Upper lobe of left lung (tissue), 4 donors: ENCODE data around the gene GNPTAB.

ENCODE experiments used
- EP300 ChIP-seq, 4 donors: sonication (generic); formaldehyde crosslinking; IDR thresholded peaks; one replicate each; pipeline ENCODE4 v1.5.1; 2017; ENCODE audit warnings: antibody characterized with exemption in 4 of 4, control low read depth in 2 of 4
- POLR2A ChIP-seq, 4 donors: fragments of 450-650 bp; IDR thresholded peaks; one replicate each; pipeline ENCODE4 v1.5.1; 2016 to 2017; ENCODE audit warnings: antibody characterized with exemption in 4 of 4, mild to moderate bottlenecking in 2 of 4
- POLR2AphosphoS5 ChIP-seq, 2 donors: sonication (generic); formaldehyde crosslinking; IDR thresholded peaks; one replicate each; pipeline ENCODE4 v1.5.1; 2017; ENCODE audit warnings: antibody characterized with exemption in 2 of 2
- TF ChIP-seq, protein P1 (sequence below), 6 experiments: fragments of 450-650 bp in 4 of 6; fragments of 200-600 bp in 2 of 6; sonication (generic) in 2 of 6; IDR thresholded peaks; one replicate each; pipeline ENCODE4 v1.5.1; 2016 to 2019; ENCODE audit warnings: antibody characterized with exemption in 6 of 6

DNA sequence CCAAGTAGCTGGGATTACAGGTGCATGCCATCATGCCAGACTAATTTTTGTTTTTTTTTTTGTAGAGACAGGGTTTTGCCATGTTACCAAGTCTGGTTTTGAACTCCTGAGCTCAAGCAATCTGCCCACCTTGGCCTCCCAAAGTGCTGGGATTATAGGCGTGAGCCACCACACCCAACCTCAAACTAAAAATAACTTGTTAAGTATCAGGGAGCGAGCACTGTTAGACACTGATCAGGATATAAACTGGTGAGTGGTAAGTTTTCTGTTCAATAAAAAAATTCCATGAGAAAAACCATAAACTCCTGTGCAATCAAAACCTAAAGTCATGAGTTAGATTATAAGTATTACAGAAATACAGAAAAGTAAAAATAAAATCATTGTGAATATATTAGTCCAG, 46.9 kb downstream of the GNPTAB start:
- TF ChIP-seq, protein P1, sequence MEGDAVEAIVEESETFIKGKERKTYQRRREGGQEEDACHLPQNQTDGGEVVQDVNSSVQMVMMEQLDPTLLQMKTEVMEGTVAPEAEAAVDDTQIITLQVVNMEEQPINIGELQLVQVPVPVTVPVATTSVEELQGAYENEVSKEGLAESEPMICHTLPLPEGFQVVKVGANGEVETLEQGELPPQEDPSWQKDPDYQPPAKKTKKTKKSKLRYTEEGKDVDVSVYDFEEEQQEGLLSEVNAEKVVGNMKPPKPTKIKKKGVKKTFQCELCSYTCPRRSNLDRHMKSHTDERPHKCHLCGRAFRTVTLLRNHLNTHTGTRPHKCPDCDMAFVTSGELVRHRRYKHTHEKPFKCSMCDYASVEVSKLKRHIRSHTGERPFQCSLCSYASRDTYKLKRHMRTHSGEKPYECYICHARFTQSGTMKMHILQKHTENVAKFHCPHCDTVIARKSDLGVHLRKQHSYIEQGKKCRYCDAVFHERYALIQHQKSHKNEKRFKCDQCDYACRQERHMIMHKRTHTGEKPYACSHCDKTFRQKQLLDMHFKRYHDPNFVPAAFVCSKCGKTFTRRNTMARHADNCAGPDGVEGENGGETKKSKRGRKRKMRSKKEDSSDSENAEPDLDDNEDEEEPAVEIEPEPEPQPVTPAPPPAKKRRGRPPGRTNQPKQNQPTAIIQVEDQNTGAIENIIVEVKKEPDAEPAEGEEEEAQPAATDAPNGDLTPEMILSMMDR (IDR thresholded peaks at IDR 0.05): no peak
- TF ChIP-seq POLR2AphosphoS5 (IDR thresholded peaks at IDR 0.05) (no peak), POLR2A (IDR thresholded peaks at IDR 0.05) (no peak), EP300 (IDR thresholded peaks at IDR 0.05) (no peak)
